Measurements from ENCODE around the gene RFTN1. TPM values are rescaled to one million over a fixed set of nuclear protein-coding genes. Genes with fewer than 3 reads are reported as not detected.

Gene RFTN1
- total and polyA plus RNA-seq, 2 of the 8 experiments (the other 6 are each of a cell fraction or from before 2014, with no cell fraction given): 4.6 to 6.7 TPM

DNA sequence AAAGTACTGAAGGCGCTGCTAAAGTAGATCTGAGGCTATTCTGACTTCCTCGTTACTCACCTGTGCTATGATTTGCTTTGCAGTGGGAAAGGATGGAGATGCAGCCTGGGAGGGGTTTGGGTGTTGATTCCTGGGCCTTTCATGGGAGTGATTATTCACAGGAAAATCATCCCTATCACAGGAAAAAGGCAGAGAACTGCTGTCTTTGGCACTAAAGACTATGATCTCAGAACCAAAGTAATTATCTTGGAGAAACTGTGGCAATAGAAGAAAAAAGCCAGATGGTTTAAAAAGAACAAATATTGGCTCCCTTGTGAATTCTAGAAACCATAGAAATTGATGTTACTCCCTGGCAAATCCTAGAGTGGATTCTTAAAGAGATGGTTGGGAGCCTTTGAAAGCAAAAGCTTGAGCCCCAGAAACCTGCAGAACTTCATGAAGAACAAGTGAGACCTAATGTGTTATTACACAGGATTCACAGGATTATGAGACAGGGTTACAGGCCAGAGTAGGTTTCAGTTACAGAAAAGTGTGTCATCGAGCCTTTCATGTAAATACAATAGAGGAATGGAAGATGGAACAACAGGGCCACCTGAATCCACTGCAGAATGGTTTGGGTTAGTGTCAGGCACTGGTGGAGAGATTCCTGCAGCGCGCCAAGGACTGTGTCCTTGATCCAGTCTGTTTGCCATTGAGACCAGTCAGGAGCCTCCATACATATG lies 162.7 kb downstream of the RFTN1 start (continued):
- TF ChIP-seq, protein P1, sequence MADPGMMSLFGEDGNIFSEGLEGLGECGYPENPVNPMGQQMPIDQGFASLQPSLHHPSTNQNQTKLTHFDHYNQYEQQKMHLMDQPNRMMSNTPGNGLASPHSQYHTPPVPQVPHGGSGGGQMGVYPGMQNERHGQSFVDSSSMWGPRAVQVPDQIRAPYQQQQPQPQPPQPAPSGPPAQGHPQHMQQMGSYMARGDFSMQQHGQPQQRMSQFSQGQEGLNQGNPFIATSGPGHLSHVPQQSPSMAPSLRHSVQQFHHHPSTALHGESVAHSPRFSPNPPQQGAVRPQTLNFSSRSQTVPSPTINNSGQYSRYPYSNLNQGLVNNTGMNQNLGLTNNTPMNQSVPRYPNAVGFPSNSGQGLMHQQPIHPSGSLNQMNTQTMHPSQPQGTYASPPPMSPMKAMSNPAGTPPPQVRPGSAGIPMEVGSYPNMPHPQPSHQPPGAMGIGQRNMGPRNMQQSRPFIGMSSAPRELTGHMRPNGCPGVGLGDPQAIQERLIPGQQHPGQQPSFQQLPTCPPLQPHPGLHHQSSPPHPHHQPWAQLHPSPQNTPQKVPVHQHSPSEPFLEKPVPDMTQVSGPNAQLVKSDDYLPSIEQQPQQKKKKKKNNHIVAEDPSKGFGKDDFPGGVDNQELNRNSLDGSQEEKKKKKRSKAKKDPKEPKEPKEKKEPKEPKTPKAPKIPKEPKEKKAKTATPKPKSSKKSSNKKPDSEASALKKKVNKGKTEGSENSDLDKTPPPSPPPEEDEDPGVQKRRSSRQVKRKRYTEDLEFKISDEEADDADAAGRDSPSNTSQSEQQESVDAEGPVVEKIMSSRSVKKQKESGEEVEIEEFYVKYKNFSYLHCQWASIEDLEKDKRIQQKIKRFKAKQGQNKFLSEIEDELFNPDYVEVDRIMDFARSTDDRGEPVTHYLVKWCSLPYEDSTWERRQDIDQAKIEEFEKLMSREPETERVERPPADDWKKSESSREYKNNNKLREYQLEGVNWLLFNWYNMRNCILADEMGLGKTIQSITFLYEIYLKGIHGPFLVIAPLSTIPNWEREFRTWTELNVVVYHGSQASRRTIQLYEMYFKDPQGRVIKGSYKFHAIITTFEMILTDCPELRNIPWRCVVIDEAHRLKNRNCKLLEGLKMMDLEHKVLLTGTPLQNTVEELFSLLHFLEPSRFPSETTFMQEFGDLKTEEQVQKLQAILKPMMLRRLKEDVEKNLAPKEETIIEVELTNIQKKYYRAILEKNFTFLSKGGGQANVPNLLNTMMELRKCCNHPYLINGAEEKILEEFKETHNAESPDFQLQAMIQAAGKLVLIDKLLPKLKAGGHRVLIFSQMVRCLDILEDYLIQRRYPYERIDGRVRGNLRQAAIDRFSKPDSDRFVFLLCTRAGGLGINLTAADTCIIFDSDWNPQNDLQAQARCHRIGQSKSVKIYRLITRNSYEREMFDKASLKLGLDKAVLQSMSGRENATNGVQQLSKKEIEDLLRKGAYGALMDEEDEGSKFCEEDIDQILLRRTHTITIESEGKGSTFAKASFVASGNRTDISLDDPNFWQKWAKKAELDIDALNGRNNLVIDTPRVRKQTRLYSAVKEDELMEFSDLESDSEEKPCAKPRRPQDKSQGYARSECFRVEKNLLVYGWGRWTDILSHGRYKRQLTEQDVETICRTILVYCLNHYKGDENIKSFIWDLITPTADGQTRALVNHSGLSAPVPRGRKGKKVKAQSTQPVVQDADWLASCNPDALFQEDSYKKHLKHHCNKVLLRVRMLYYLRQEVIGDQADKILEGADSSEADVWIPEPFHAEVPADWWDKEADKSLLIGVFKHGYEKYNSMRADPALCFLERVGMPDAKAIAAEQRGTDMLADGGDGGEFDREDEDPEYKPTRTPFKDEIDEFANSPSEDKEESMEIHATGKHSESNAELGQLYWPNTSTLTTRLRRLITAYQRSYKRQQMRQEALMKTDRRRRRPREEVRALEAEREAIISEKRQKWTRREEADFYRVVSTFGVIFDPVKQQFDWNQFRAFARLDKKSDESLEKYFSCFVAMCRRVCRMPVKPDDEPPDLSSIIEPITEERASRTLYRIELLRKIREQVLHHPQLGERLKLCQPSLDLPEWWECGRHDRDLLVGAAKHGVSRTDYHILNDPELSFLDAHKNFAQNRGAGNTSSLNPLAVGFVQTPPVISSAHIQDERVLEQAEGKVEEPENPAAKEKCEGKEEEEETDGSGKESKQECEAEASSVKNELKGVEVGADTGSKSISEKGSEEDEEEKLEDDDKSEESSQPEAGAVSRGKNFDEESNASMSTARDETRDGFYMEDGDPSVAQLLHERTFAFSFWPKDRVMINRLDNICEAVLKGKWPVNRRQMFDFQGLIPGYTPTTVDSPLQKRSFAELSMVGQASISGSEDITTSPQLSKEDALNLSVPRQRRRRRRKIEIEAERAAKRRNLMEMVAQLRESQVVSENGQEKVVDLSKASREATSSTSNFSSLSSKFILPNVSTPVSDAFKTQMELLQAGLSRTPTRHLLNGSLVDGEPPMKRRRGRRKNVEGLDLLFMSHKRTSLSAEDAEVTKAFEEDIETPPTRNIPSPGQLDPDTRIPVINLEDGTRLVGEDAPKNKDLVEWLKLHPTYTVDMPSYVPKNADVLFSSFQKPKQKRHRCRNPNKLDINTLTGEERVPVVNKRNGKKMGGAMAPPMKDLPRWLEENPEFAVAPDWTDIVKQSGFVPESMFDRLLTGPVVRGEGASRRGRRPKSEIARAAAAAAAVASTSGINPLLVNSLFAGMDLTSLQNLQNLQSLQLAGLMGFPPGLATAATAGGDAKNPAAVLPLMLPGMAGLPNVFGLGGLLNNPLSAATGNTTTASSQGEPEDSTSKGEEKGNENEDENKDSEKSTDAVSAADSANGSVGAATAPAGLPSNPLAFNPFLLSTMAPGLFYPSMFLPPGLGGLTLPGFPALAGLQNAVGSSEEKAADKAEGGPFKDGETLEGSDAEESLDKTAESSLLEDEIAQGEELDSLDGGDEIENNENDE (IDR thresholded peaks at IDR 0.05; ENCODE audit: insufficient replicate concordance, low read length): no peak
- TF ChIP-seq NANOG (IDR thresholded peaks at IDR 0.05; ENCODE audit: insufficient read depth, low read depth, low read length, poor library complexity, severe bottlenecking) (no peak), RXRA (IDR thresholded peaks at IDR 0.05; ENCODE audit: insufficient read depth, low read depth, low read length) (no peak), TBP (IDR thresholded peaks at IDR 0.05; ENCODE audit: low read depth, low read length) (no peak), POU5F1 (IDR thresholded peaks at IDR 0.05; ENCODE audit: low read depth, low read length) (no peak), SIX5 (IDR thresholded peaks at IDR 0.05; ENCODE audit: low read depth, low read length) (no peak), FOSL1 (IDR thresholded peaks at IDR 0.05; ENCODE audit: insufficient read depth, low read depth, low read length) (no peak)

Data from H1 (cell line).